Esophagus squamous epithelium (tissue), 4 donors: ENCODE data around the gene PARD3.

Experiments used
- POLR2A ChIP-seq, 4 donors: fragments of 450-650 bp; IDR thresholded peaks; one replicate each; pipeline ENCODE4 v1.6.1; 2017; ENCODE audit warnings: antibody characterized with exemption in 4 of 4, mild to moderate bottlenecking in 4 of 4, moderate library complexity in 3 of 4
- TF ChIP-seq, protein P1 (sequence below), 6 experiments: fragments of 450-650 bp in 4 of 6; fragments of 200-600 bp in 2 of 6; sonication (generic) in 2 of 6; IDR thresholded peaks; one replicate each; pipeline ENCODE4 v1.5.1; 2016 to 2019; ENCODE audit warnings: antibody characterized with exemption in 6 of 6, mild to moderate bottlenecking in 4 of 6, moderate library complexity in 4 of 6

GRCh38 chr10:34740321-34740720 lies 74.8 kb downstream of the PARD3 start:
- TF ChIP-seq POLR2A (IDR thresholded peaks at IDR 0.05): no peak
- TF ChIP-seq, protein P1, sequence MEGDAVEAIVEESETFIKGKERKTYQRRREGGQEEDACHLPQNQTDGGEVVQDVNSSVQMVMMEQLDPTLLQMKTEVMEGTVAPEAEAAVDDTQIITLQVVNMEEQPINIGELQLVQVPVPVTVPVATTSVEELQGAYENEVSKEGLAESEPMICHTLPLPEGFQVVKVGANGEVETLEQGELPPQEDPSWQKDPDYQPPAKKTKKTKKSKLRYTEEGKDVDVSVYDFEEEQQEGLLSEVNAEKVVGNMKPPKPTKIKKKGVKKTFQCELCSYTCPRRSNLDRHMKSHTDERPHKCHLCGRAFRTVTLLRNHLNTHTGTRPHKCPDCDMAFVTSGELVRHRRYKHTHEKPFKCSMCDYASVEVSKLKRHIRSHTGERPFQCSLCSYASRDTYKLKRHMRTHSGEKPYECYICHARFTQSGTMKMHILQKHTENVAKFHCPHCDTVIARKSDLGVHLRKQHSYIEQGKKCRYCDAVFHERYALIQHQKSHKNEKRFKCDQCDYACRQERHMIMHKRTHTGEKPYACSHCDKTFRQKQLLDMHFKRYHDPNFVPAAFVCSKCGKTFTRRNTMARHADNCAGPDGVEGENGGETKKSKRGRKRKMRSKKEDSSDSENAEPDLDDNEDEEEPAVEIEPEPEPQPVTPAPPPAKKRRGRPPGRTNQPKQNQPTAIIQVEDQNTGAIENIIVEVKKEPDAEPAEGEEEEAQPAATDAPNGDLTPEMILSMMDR (IDR thresholded peaks at IDR 0.05): no peak
